Hematopoietic multipotent progenitor cell treated with erythropoietin and hydrocortisone succinate and interleukin-3 and kit ligand, for 8 days (in vitro differentiated cells): ENCODE measurements around the gene IGHMBP2.

Source experiments
- DNase-seq: peaks from one replicate; pipeline ENCODE4 v3.0.0-alpha.2; 2015

Gene IGHMBP2

DNA sequence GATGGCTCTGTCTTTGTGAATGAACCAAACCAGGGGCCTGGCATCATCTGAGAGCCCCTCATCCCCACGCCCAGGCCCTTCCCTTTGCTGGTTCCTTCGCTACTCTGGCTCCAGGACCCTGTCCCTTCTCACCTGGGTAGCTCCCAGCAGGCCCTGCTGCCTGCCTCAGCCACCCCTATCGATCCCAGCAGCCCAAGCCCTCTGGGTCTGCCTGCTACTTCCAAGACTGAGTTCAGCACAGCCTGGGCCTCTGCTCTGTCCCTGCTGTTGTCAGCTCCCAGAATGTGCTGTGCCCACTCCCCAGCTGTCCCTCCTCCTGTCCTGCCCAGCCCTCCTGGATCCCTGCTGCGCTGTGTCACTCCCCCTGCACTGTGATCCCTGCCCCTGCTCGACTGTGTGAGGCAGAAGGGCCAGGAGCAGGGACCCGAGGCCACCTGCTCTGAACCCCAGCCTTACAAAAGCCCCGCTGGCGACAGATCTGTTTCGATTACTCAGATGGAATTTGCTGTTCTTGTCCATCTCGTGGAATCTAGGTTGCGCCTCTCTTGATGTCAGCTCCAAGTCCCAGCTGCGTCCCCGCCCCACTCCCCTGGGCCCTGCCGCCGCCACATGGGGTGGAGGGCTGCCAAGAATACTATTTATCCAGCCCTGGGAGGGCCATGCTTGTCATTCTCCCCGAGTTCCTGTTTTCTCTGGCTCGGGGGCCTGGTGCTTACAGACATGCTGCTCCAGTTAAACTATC lies 13.0 kb upstream of the IGHMBP2 start:
- peak; percentile 33 for DNase-seq

DNA sequence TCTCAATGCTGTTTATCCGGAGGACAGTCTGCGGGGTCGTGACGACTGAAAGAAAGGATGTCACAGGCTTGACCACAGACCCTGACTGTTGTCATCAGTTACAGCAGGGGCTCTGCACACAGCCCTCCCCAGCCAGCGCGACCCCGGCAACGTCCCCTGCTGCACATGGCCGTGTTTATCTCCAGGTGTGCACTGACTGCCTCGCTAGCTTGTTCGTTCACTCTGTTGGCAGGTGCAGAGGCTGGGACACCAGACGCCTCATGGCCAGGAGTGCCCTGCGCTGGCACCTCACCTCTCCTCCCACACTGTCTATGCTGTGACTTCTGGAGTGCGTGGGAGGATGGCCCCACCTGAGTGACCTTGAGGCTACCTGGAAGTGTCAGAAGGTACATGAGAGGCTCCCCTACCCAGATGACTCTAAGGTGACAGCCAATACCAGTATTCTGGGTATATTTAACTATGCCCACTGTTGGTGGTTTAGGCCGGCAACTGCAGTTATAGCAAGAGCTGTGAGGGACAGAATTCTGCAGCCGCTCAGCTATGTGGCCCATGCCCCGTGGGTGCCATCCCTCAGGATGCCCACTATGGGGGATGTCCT lies 12.2 kb upstream of the IGHMBP2 start:
- DNase-seq, result no peak

GRCh38 chr11:68892576-68892975 lies 11.1 kb upstream of the IGHMBP2 start:
- no peak for DNase-seq

DNA sequence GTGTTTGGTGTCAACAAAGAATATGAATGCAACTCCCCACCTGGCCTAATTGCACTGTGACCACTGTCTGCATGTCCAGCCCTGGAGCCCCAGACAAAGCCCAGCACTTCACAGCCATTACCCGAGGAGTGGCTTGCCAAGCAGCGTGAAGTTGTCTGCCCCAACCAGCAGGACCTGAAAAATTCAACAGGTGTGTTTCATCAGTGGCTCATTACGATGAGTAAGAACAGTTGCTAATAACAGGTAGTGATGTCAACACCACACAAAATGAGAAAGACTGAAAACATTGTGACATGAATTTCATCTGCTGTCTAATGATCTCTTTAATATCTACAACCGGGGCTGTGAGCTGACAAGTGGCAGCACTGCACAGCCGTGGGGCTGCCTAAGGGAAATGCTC lies 10.4 kb upstream of the IGHMBP2 start:
- no peak for DNase-seq

DNA sequence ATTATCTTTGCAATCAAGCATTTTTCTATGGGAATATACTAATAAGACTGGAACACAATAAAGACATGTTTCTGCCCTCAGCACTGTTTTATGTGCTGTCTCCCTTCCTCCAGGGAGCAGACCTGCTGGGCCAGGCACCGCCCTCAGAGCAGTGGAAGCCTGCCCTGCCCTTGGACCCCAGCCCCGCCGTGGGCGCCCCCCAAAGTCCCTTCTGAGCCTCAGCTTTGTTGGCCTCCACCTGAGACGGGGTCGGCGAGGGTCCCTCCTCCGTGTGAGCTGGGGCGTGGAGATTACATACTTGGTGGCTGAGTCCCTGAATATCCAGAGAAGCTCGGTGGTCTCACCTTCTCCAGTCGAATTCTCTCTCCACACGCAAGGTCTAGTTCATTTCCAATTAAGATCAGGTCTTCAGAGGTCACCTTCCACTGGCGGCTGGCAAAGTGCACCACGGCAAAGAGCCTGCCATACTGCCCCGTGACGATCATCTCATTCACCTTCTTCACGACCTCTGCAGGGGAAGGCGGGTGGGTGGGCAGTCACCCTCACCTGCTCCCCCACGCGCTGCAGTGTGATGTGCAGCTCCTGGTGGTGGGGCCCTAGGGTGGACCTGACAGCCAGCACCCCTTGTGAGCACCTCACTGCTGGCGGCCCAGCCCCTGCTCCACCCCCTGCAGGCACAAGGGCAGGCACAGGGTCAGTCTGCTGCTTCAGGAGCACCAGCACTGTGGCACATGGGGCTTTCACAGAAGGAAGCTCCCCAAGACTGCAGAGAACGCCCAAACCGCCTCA lies 7.3 kb upstream of the IGHMBP2 start:
- DNase-seq, result no peak

GRCh38 chr11:68897441-68897840 lies 6.2 kb upstream of the IGHMBP2 start:
- no peak for DNase-seq

- DNase-seq, result peak; percentile 44
Observed at GRCh38 chr11:68900835-68901381, 2.8 kb upstream of the IGHMBP2 start.

- DNase-seq, result peak; percentile 26
Observed at GRCh38 chr11:68904248-68904847, 657 bp downstream of the IGHMBP2 start.

- DNase-seq, result no peak
Observed at GRCh38 chr11:68905421-68906360, 2.0 kb downstream of the IGHMBP2 start.

DNA sequence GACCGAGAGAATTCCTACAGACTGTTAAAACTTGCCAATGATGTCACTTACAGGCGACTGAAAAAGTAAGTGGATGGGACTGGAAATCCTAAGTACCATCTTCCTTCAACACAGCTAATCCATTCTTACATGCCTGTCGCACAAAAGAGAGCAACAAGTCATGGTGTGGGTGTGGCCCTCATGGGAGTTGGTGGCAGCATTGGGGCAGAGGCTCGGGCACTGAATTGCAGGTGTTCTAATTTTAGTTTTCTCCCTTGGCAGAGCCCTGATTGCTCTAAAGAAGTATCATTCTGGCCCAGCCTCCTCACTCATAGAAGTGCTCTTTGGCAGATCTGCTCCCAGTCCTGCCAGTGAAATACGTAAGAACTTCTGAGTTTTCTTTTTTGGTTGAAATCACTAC lies 4.6 kb downstream of the IGHMBP2 start:
- no peak for DNase-seq

GRCh38 chr11:68910965-68911364 lies 7.3 kb downstream of the IGHMBP2 start:
- DNase-seq, result no peak

- DNase-seq, result no peak
Observed at GRCh38 chr11:68911731-68912130, 8.0 kb downstream of the IGHMBP2 start.

DNA sequence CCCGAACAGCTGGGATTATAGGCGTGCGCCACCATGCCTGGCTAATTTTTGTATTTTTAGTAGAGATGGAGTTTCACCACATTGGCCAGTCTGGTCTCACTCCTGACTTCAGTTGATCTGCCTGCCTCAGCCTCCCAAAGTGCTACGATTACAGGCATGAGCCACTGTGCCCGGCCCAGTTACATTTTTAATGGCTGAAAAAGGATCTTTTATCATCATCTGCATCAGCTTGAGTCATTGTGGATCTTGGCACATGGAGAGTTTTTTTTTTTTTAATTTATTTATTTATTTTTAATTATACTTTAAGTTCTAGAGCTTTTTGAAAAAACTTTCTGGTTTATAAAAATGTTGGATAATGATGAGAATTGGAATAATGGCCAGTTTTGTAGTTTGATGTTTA lies 8.6 kb downstream of the IGHMBP2 start:
- DNase-seq, result no peak

GRCh38 chr11:68913188-68913587 lies 9.5 kb downstream of the IGHMBP2 start:
- no peak for DNase-seq

DNA sequence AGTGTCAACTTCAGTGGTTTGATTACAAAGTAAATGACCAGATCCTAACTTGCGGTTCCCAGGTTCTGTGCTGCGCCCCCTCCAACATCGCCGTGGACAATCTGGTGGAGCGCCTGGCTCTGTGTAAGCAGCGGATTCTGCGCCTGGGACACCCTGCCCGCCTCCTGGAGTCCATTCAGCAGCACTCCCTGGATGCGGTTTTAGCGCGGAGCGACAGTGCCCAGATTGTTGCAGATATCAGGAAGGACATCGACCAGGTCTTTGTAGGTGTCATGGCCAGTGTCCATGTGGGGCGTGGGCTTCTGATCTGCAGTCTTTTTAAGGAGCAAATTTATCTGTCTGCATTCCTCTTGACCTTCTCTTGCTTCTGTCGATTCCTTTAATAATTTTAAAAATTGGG lies 11.1 kb downstream of the IGHMBP2 start:
- no peak for DNase-seq

- DNase-seq, result no peak
Observed at GRCh38 chr11:68916439-68916838, 12.7 kb downstream of the IGHMBP2 start.

GRCh38 chr11:68923614-68924013 lies 19.9 kb downstream of the IGHMBP2 start:
- no peak for DNase-seq

DNA sequence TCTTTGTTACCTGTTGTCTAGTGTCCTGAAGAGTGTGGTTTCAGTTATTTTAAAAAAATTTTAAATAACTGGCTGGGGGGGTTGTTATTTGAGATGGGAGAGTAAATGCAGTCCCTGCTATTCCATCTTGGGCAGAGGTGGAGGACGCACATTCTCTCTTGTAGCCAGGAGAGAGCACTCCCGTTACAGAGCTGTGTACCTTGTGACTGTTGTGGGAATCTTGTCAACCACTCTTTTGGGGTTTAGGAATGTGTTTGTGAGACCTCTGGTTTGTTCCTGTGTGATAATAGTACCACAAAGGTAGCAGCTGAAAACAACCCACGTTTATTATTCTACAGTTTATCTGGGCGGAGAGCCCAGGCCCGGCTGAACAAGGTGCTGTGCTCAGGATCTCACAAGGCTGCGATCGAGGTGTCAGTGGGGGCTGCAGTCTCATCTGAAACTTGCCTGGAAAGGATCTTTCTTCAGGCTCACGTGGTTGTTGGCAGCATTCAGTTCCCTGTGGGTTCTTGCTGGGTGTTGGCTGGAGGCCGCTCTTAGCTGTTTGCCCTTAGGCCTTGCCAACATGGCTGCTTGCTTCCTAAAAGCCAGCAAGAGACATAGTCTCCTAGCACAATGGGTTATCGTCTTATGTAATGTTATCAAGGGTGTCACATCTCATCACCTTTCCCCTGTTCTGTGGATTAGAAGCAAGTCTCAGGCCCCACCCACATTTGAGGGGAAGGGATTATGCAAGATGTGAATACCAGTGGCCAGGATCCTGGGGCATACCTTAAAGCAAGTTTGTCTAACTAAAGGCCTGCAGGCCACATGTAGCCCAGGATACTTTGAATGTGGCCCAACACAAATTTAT lies 20.6 kb downstream of the IGHMBP2 start:
- DNase-seq, result no peak

DNA sequence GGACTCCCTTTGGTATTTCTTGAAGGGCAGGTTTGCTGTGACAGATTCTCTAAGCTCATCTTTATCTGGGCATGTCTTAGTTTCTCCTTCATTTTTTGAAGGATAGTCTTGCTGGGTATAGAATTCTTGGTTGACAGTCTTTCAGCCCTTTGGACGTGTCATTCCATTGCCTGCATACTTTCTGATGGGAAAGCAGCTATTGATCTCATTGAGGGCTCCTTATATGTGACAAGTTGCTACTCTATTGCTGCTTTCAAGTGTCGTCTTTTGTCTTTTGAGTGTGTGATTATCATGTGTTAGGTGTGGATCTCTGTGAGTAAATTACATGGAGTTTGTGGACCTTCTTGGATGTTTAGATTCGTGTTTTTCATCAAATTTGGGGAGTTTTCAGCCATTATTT lies 21.9 kb downstream of the IGHMBP2 start:
- no peak for DNase-seq

DNA sequence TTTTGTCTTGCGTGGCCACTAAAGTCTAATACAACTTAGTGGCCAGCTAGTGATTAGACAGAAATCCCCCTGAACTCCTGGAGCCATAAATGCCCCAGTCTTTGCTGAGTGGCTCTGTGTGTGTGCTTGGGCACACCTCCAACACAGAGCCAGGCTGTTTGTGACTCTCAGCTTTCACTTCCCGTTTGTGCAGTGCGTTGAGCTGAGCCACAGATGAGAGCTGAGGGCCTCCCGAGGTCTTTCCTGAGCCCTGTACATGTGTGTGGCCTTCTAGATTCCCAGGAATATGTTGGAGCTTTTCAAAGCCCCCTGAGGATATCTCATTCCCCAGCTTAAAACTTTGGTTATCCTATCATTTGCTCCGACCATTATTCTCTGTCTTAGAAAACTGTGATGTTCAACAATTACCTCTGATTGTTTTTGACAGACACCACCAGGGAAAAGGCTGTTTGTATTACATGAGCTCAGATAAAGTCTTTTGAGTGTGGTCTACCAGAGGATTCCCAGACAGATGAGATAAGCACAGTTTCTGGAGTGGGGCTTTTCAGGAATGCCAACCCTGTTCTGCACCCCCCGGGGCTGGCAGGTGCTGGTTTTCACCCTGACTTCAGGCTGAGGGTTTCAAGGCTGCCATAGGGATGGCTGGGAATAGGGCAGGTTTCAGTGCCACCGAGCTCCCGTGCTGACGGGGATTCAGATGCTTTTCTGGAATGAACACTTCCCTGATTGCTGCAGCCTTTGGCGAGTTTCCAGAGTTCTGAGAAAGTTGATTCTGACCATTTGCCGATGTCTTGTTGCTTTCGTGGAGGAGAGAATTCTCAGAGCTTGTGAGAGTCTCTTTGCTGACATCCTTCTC lies 23.8 kb downstream of the IGHMBP2 start:
- DNase-seq, result no peak
